T-helper 1 cell treated with Interleukin-12 subunit alpha and Interleukin-12 subunit beta and Interleukin-4 antibody, amounts not matched to agents 30 μg/mL and 1 μg/mL, for 36 hours (primary cell): ENCODE data around the gene KMT5C.

Experiments used
- H3K27ac Mint-ChIP-seq: one replicate; pipeline ENCODE4 v1.8.0; 2021; ENCODE audit warnings: mild to moderate bottlenecking, mixed read lengths
- H3K27me3 Mint-ChIP-seq: one replicate; pipeline ENCODE4 v1.8.0; 2021; ENCODE audit warnings: low read depth, mixed read lengths
- H3K36me3 Mint-ChIP-seq: one replicate; pipeline ENCODE4 v1.8.0; 2021; ENCODE audit warnings: low read depth, mixed read lengths
- H3K4me1 Mint-ChIP-seq: one replicate; pipeline ENCODE4 v1.8.0; 2021; ENCODE audit warnings: low read depth, mixed read lengths
- H3K4me3 Mint-ChIP-seq: one replicate; pipeline ENCODE4 v1.8.0; 2021; ENCODE audit warnings: mild to moderate bottlenecking, moderate library complexity, mixed read lengths
- H3K9me3 Mint-ChIP-seq: one replicate; pipeline ENCODE4 v1.8.0; 2021; ENCODE audit warnings: mixed read lengths

Gene KMT5C

DNA sequence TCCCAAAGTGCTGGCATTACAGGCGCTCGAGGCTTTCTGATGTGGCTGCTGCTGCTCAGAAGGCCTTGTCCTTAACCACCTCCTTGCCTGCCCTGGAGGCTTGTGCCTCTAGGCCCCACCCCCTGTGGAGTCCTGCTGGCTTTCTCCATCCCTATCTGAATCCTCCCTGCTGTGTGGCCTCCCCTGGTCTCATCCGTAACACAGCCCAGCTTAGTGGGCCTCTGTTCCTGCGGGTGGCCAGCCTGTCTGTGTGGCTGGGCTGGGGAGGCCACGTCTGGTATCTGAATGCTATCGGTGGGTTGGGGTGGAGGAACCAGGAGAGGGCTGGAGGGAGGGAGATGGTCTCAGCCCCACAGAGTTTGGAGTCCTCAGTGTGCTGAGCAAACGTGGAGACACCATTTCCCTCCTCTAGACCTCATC lies 50.8 kb downstream of the KMT5C start:
- Mint-ChIP-seq H3K27ac (no peak overlapping the region), H3K9me3 (no peaks in the 10 kb centered on the region), H3K4me1 (peaks cover 16% of the 10 kb centered on the region), H3K36me3 (peaks cover 44% of the 10 kb centered on the region), H3K27me3 (no peaks in the 10 kb centered on the region), H3K4me3 (no peak overlapping the region)

DNA sequence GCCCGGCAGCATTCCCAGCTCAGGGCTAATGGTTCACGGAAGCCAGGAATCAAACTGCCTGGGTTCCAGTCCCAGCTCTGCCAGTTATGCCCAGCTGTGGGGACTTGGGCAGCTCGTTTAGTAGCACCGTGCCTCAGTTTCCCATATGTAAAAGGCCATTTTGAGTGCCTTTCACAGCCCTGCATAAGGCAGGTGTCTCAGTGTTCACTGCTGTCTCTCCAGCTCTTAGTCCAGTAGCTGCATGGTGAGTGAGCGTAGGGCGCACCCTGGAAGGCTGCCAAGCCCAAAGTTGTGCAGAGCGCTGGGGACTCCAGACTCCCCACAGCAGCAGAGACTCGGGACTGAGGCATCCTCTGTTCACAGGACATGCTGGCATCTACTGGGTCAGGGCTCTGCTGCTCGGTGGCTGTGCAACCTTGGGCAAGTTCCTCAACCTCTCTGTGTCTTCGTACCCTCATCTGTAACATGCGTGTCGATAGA lies 51.6 kb downstream of the KMT5C start:
- Mint-ChIP-seq H3K9me3 (no peaks in the 10 kb centered on the region), H3K4me3 (no peak overlapping the region), H3K4me1 (peaks cover 16% of the 10 kb centered on the region), H3K27ac (no peak overlapping the region), H3K36me3 (peaks cover 39% of the 10 kb centered on the region), H3K27me3 (no peaks in the 10 kb centered on the region)

DNA sequence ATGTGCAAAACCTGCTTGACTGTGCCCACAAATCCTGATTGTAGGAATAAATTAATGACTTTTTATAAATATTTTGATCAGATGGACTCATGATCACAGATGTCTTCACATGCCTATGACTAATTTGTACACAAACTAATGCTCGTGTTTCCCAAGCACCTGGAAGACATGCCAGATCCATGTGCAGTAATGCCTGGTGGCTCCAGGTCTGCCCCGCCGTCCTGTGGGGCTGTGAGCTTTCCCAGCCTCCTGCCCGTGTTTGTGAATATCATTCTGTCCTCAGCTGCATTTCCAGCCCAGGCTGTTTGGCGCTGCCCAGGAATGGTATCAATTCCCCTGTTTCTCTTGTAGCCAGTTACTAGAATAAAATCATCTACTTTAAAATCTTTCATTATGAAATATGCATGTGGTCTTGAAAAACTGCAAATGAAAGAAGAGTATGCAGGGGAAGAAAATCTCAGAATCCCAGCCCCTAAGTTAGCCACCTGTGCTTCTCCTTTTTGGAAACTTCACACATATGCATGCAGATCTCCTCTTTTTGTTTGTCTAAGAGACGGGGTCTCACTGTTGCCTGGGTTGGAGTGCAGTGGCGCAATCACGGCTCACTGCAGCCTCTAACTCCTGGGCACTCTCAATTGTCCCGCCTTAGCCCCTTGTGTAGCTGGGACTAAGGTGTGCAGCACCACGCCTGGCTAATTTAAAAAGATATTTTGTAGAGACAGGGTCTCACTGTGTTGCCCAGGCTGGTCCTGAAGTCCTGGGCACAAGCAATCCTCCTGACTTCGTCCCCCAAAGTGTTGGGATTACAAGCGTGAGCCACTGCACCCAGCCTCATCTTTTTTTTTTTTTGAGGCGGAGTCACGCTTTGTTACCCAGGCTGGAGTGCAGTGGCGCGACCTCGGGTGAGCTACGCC lies 52.3 kb downstream of the KMT5C start:
- Mint-ChIP-seq H3K4me1 (peaks cover 12% of the 10 kb centered on the region), H3K9me3 (no peaks in the 10 kb centered on the region), H3K36me3 (peaks cover 31% of the 10 kb centered on the region), H3K27me3 (no peaks in the 10 kb centered on the region), H3K4me3 (no peak overlapping the region), H3K27ac (no peak overlapping the region)

DNA sequence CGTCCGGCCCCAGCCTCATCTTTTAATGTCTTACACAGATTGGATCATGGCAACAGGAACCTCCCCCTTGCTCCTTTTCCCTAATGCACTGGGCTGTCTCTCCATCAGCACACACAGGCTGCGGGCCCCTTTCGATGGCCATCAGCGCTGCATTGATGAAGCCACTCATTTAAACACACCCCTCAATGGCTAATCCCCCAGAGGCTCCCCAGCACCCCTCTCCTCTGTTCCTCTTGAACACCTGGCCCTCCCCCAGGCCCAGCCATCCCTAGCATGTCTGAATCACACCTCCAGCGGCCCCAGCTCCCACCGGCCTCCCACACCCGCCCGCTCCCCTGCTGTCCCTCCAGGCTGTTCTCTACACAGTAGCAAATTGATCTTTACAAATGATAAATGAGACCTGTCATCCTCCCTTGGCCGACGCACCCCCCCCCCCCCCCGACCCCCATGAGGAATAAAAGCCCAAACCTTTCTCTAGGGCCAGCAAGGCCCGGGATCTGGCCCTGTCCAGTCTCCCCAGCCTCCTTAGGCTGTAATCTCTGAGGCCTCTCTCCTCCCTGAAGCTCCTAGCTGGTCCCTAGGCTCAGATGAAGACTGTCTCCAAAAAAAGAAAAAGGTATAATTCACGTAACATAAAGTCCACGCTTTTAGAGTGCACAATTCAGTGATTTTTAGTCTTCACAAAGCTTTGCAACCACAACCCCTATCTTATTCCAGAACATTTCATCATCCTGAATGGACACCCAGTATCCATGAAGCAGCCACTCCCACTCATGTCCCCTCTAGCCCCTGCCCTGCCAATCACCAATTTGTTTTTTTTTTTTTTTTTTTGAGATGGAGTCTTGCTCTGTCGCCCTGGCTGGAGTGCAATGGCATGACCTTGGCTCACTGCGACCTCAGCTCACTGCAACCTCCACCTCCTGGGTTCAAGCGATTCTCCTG lies 53.4 kb downstream of the KMT5C start:
- Mint-ChIP-seq H3K36me3 (peaks cover 21% of the 10 kb centered on the region), H3K27me3 (no peaks in the 10 kb centered on the region), H3K27ac (no peak overlapping the region), H3K4me1 (peaks cover 12% of the 10 kb centered on the region), H3K4me3 (no peak overlapping the region), H3K9me3 (no peaks in the 10 kb centered on the region)
